Tibial nerve (tissue), 4 donors: ENCODE measurements around the gene R3HDM4. TPM values are rescaled to one million over a fixed set of nuclear protein-coding genes. Genes with fewer than 3 reads are reported as not detected.
A peak's percentile ranks its signal among the peaks of the same experiment; 100 is the strongest.
"Not testable (repeated sequence)": the region's sequence is repeated elsewhere in the genome, so short reads cannot be mapped to it uniquely, and the experiment has no call there.

Experiments
- DNase-seq, 2 donors: peaks; one replicate each; pipeline ENCODE4 v3.0.0-alpha.2; 2019; ENCODE audit warnings: low spot score in 2 of 2
- H3K27ac ChIP-seq, 4 donors: fragments of 200-600 bp; sonication (generic) in 3 of 4; one replicate each; pipeline ENCODE4 v1.5.1; 2017 to 2019; ENCODE audit warnings: mild to moderate bottlenecking in 1 of 4
- H3K27me3 ChIP-seq, 2 donors: fragments of 200-600 bp; sonication (generic) in 1 of 2; one replicate each; pipeline versions ENCODE4 v1.5.1 to v1.6.0; 2017 to 2019
- H3K36me3 ChIP-seq, 3 donors: fragments of 200-600 bp; sonication (generic); one replicate each; pipeline ENCODE4 v1.5.1; 2018 to 2019
- H3K4me1 ChIP-seq, 4 donors: fragments of 200-600 bp; sonication (generic) in 3 of 4; one replicate each; pipeline ENCODE4 v1.5.1; 2017 to 2019
- H3K4me3 ChIP-seq, 4 donors: fragments of 200-600 bp; sonication (generic) in 3 of 4; one replicate each; pipeline ENCODE4 v1.5.1; 2017 to 2019; ENCODE audit warnings: mild to moderate bottlenecking in 1 of 4, moderate library complexity in 1 of 4
- H3K9me3 ChIP-seq, 4 donors: fragments of 200-600 bp; sonication (generic) in 3 of 4; one replicate each; pipeline ENCODE4 v1.5.1; 2017 to 2019
- EP300 ChIP-seq, 2 donors: sonication (generic); formaldehyde crosslinking; IDR thresholded peaks; one replicate each; pipeline ENCODE4 v1.6.1; 2017; ENCODE audit warnings: antibody characterized with exemption in 2 of 2, mild to moderate bottlenecking in 1 of 2
- POLR2A ChIP-seq, 2 donors: fragments of 450-650 bp; IDR thresholded peaks; one replicate each; pipeline ENCODE4 v1.6.1; 2017; ENCODE audit warnings: antibody characterized with exemption in 2 of 2, mild to moderate bottlenecking in 2 of 2, moderate library complexity in 2 of 2
- WGBS, 2 donors: methylation state at CpG; one replicate each; pipeline ENCODE4 v1.1.5; 2018; 5-methylcytosine and 5-hydroxymethylcytosine counted together
- total RNA-seq, 4 donors: library from RNA; depleted of rRNA; stranded (reverse); fragments of >200 nt; gene quantifications; one replicate each; pipeline ENCODE4 v1.1.0, GENCODE V29; 2016
- TF ChIP-seq, protein P1 (sequence below), 5 experiments: fragments of 200-600 bp in 3 of 5; fragments of 450-650 bp in 2 of 5; sonication (generic) in 3 of 5; IDR thresholded peaks; one replicate each; pipeline ENCODE4 v1.5.1; 2016 to 2019; ENCODE audit warnings: antibody characterized with exemption in 5 of 5, mild to moderate bottlenecking in 3 of 5, moderate library complexity in 2 of 5

Gene R3HDM4
- total RNA-seq, 4 donors from 2014 or later, result 30.2 to 47.7 (median 37.6) TPM

- WGBS, 2 donors, result 76 to 80% methylated on average over 9 of the region's 9 CpGs
- Histone ChIP-seq H3K4me3 (no peak overlapping the region), H3K27ac (peak overlapping the region in 2 of 4 donors; percentile 75 to 87), H3K9me3 (no peaks in the 10 kb centered on the region), H3K4me1 (peaks cover 0 to 42% (median 9%) of the 10 kb centered on the region in 4 donors), H3K36me3 (no peaks in the 10 kb centered on the region), H3K27me3 (peaks cover 0 to 73% of the 10 kb centered on the region in 2 donors)
- TF ChIP-seq EP300 (IDR thresholded peaks at IDR 0.05), result no peak
- TF ChIP-seq, protein P1, sequence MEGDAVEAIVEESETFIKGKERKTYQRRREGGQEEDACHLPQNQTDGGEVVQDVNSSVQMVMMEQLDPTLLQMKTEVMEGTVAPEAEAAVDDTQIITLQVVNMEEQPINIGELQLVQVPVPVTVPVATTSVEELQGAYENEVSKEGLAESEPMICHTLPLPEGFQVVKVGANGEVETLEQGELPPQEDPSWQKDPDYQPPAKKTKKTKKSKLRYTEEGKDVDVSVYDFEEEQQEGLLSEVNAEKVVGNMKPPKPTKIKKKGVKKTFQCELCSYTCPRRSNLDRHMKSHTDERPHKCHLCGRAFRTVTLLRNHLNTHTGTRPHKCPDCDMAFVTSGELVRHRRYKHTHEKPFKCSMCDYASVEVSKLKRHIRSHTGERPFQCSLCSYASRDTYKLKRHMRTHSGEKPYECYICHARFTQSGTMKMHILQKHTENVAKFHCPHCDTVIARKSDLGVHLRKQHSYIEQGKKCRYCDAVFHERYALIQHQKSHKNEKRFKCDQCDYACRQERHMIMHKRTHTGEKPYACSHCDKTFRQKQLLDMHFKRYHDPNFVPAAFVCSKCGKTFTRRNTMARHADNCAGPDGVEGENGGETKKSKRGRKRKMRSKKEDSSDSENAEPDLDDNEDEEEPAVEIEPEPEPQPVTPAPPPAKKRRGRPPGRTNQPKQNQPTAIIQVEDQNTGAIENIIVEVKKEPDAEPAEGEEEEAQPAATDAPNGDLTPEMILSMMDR (IDR thresholded peaks at IDR 0.05), result no peak
- no peak for TF ChIP-seq POLR2A (IDR thresholded peaks at IDR 0.05)
- no peak for DNase-seq
These were observed 54.7 kb downstream of the R3HDM4 start for GRCh38 chr19:858284-858683.

DNA sequence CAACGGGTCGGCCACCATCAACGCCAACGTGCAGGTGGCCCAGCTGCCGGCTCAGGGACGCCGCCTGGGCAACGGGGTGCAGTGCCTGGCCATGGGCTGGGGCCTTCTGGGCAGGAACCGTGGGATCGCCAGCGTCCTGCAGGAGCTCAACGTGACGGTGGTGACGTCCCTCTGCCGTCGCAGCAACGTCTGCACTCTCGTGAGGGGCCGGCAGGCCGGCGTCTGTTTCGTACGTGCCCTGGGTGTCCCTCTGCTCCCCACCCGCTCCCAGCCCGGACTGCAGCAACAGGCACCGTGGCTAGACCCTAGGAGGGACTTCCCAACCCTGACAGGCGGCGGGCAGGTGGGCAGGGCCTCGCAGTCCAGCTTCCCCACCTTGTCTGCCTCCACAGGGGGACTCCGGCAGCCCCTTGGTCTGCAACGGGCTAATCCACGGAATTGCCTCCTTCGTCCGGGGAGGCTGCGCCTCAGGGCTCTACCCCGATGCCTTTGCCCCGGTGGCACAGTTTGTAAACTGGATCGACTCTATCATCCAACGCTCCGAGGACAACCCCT is 57.4 kb downstream of the R3HDM4 start:
- H3K4me3 ChIP-seq, result no peak overlapping the region
- no peak for DNase-seq
- peaks cover 0 to 73% of the 10 kb centered on the region in 2 donors for H3K27me3 ChIP-seq
- peaks cover 0 to 42% (median 2%) of the 10 kb centered on the region in 4 donors for H3K4me1 ChIP-seq
- H3K27ac ChIP-seq, result no peak overlapping the region
- no peaks in the 10 kb centered on the region for H3K36me3 ChIP-seq
- TF ChIP-seq POLR2A (IDR thresholded peaks at IDR 0.05) (no peak), EP300 (IDR thresholded peaks at IDR 0.05) (no peak)
- TF ChIP-seq, protein P1 (IDR thresholded peaks at IDR 0.05), result no peak
- WGBS, 2 donors, result 66 to 83% methylated on average over 18 to 28 of the region's 40 CpGs
- H3K9me3 ChIP-seq, result no peaks in the 10 kb centered on the region

DNA sequence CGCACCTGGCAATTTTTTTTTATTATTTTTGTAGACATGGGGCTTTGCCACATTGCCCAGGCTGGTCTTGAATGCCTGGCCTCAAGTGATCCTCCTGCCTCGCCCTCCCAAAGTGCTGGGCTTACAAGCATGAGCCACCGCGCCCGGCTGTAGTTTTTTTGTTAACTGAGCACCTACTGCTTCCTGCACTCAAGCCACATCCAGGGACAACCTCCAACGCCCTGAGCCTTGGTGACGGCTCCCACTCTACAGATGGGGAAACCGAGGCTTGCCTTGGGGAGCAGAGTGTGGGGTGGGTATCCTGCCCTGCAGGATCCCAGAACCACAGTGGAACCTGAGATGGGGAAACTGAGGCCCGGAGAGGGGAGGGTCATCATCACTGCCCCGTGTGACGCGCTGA is 57.9 kb downstream of the R3HDM4 start:
- Histone ChIP-seq H3K9me3 (no peaks in the 10 kb centered on the region), H3K36me3 (no peaks in the 10 kb centered on the region), H3K27ac (no peak overlapping the region), H3K27me3 (peaks cover 0 to 69% of the 10 kb centered on the region in 2 donors), H3K4me1 (peaks cover 0 to 42% (median 3%) of the 10 kb centered on the region in 4 donors), H3K4me3 (no peak overlapping the region)
- TF ChIP-seq EP300 (IDR thresholded peaks at IDR 0.05) (no peak), POLR2A (IDR thresholded peaks at IDR 0.05) (no peak)
- TF ChIP-seq, protein P1 (IDR thresholded peaks at IDR 0.05), result no peak
- 90 to 91% methylated on average over 11 to 12 of the region's 12 CpGs for WGBS, 2 donors
- no peak for DNase-seq

- TF ChIP-seq POLR2A (IDR thresholded peaks at IDR 0.05), result no peak
- no peak for TF ChIP-seq EP300 (IDR thresholded peaks at IDR 0.05)
- TF ChIP-seq, protein P1 (IDR thresholded peaks at IDR 0.05), result no peak
- no peak overlapping the region for H3K4me3 ChIP-seq
- WGBS, 2 donors, result 74 to 81% methylated on average over 6 of the region's 6 CpGs
- peaks cover 0 to 63% of the 10 kb centered on the region in 2 donors for H3K27me3 ChIP-seq
- no peaks in the 10 kb centered on the region for H3K9me3 ChIP-seq
- DNase-seq, result no peak
- no peaks in the 10 kb centered on the region for H3K36me3 ChIP-seq
- peaks cover 0 to 42% (median 3%) of the 10 kb centered on the region in 4 donors for H3K4me1 ChIP-seq
- H3K27ac ChIP-seq, result no peak overlapping the region
These were observed 58.5 kb downstream of the R3HDM4 start for GRCh38 chr19:854549-854948.

DNA sequence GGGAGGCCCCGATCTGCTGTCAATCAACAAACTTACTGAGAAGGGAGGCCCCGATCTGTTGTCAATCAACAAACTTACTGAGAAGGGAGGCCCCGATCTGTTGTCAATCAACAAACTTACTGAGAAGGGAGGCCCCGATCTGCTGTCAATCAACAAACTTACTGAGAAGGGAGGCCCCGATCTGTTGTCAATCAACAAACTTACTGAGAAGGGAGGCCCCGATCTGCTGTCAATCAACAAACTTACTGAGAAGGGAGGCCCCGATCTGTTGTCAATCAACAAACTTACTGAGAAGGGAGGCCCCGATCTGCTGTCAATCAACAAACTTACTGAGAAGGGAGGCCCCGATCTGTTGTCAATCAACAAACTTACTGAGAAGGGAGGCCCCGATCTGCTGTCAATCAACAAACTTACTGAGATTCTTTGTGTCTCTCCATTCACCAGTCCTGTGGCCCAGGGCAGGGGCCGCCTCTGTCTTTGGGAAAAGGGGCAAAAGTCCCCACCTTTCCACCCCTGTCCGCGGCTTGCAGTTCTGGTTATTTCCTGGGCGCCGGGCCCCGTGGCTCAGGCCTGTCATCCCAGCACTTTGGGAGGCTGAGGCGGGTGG is 59.3 kb downstream of the R3HDM4 start:
- not testable (repeated sequence) for DNase-seq, H3K4me3 ChIP-seq, H3K27ac ChIP-seq, H3K36me3 ChIP-seq, H3K9me3 ChIP-seq
- Histone ChIP-seq H3K27me3 (peaks cover 0 to 64% of the 10 kb centered on the region in 2 donors), H3K4me1 (peaks cover 0 to 34% (median 3%) of the 10 kb centered on the region in 4 donors)
- 82 to 86% methylated on average over 8 to 11 of the region's 17 CpGs for WGBS, 2 donors
